ENCODE data around the gene P2RX4. TPM values are rescaled to one million over a fixed set of nuclear protein-coding genes. Genes with fewer than 3 reads are reported as not detected.

The P2RX4 gene
- total and polyA plus RNA-seq, 2 of the 8 experiments (the other 6 are each of a cell fraction or from before 2014, with no cell fraction given): 9.5 to 12.2 TPM

GRCh38 chr12:121240062-121240420, 30.1 kb downstream of the P2RX4 start:
- Histone ChIP-seq H4K91ac (replicated peaks; ENCODE audit: insufficient read length, low read length) (no peak overlapping the region), H3K23me2 (ENCODE audit: low read depth, low read length) (no peaks in the 10 kb centered on the region; the same call in 1 of the 2 replicates), H4K8ac (ENCODE audit: extremely low read depth, insufficient read depth, low read length) (no peak overlapping the region; the same call in 1 of the 2 replicates), H4K20me1 (replicated peaks in 1 of 2; ENCODE audit: control insufficient read depth in 1 of 2, insufficient read depth in 2 of 2, low read length in 2 of 2) (peaks cover 0 to 2% of the 10 kb centered on the region in 2 experiments), H3K14ac (ENCODE audit: insufficient read length) (no peak overlapping the region), H3K27me3 (replicated peaks in 1 of 4; ENCODE audit: control insufficient read depth in 3 of 4, extremely low read depth in 1 of 4, insufficient read depth in 3 of 4, low read length in 3 of 4) (no peaks in the 10 kb centered on the region), H3K4me3 (ENCODE audit: extremely low read depth in 1 of 4, insufficient read depth in 2 of 4, low read depth in 3 of 4, low read length in 4 of 4) (no peak overlapping the region), H3K4me2 (ENCODE audit: insufficient read depth in 1 of 2, low read depth in 2 of 2, low read length in 2 of 2) (no peak overlapping the region), H2BK5ac (ENCODE audit: low read depth, low read length) (no peak overlapping the region), H3K18ac (ENCODE audit: extremely low read depth, low read length) (no peak overlapping the region), H3K79me1 (ENCODE audit: low read depth, low read length) (no peaks in the 10 kb centered on the region), H3K36me3 (ENCODE audit: control insufficient read depth in 2 of 4, insufficient read depth in 4 of 4, low read length in 3 of 4) (peaks cover 0 to 14% (median 3%) of the 10 kb centered on the region in 4 experiments; a peak in 3 of 8 replicates), H2BK120ac (replicated peaks; ENCODE audit: low read depth, low read length) (no peak overlapping the region), H3K56ac (replicated peaks; ENCODE audit: insufficient read length, low read depth, low read length) (no peak overlapping the region), H2AK5ac (ENCODE audit: low read depth, low read length) (no peak overlapping the region), H3K4me1 (replicated peaks in 1 of 4; ENCODE audit: control insufficient read depth in 3 of 4, insufficient read depth in 4 of 4, low read length in 3 of 4) (peaks cover 0 to 16% (median 7%) of the 10 kb centered on the region in 4 experiments; a peak in 6 of 7 replicates), H2AFZ (ENCODE audit: low read length) (no peak overlapping the region), H4K5ac (ENCODE audit: insufficient read length, low read depth, low read length) (no peak overlapping the region), H3K23ac (ENCODE audit: insufficient read length) (no peak overlapping the region), H2BK20ac (ENCODE audit: low read length) (no peak overlapping the region), H2BK15ac (ENCODE audit: low read length) (no peak overlapping the region), H2BK12ac (ENCODE audit: low read depth, low read length) (no peak overlapping the region), H3K79me2 (ENCODE audit: control insufficient read depth in 1 of 2, insufficient read depth in 2 of 2, low read length in 2 of 2) (no peaks in the 10 kb centered on the region), H3K27ac (ENCODE audit: low read depth, low read length) (no peak overlapping the region), H3K9me3 (ENCODE audit: insufficient read depth in 2 of 2, low read depth in 1 of 2, low read length in 1 of 2) (no peaks in the 10 kb centered on the region), H3K4ac (replicated peaks; ENCODE audit: insufficient read length, low read depth, low read length) (no peak overlapping the region), H3K9ac (replicated peaks in 1 of 4; ENCODE audit: extremely low read depth in 1 of 4, low read depth in 3 of 4, low read length in 3 of 4) (no peak overlapping the region)
- DNase-seq (ENCODE audit: low read depth in 1 of 2, low spot score in 2 of 2) (no peak), FAIRE-seq (no peak)
- ChIA-PET CTCF (ENCODE audit: partially characterized antibody) (interaction anchor here (0.6 to 2.1 kb wide), 8 partner anchors 10 to 744 kb away, joined by 3 to 24 read pairs (median 4); no protein-coding TSS in a partner anchor), POLR2A (ENCODE audit: partially characterized antibody) (interaction anchor here (0.6 to 1.5 kb wide), 3 partner anchors 9 to 21 kb away, joined by 3 to 5 read pairs (median 3); no protein-coding TSS in a partner anchor)
- WGBS, 2 experiments (ENCODE audit: extremely low coverage in 1 of 2, insufficient coverage in 1 of 2, insufficient read length in 1 of 2, insufficient replicate concordance in 2 of 2, low coverage in 1 of 2, low lambda C conversion rate in 2 of 2, missing lambda C conversion rate in 1 of 2): 86% methylated on average over 7 of the region's 7 CpGs; no CpG with 5 or more reads in 1 of the 2 experiments
- TF ChIP-seq SP2 (IDR thresholded peaks at IDR 0.05; ENCODE audit: low read length): no peak
- no peak for TF ChIP-seq POLR2A (IDR thresholded peaks at IDR 0.05; ENCODE audit: control extremely low read depth in 1 of 2, low read depth in 2 of 2, low read length in 2 of 2)
- no peak for TF ChIP-seq SIN3A (conservative IDR thresholded peaks at IDR 0.05 in 1 of 2, IDR thresholded peaks at IDR 0.05 in 1 of 2; ENCODE audit: low read depth in 1 of 2, low read length in 2 of 2)
- TF ChIP-seq JUN (IDR thresholded peaks at IDR 0.05; ENCODE audit: low read depth, low read length): no peak
- no peak for TF ChIP-seq SAP30 (IDR thresholded peaks at IDR 0.05; ENCODE audit: insufficient read depth, insufficient replicate concordance, low read length)
- TF ChIP-seq CBX5 (IDR thresholded peaks at IDR 0.05; ENCODE audit: low read depth, low read length): no peak
- TF ChIP-seq GABPA (IDR thresholded peaks at IDR 0.05; ENCODE audit: borderline replicate concordance, insufficient read depth, low read length): no peak
